ENCODE data around the gene TTC9B.

Gene TTC9B

DNA sequence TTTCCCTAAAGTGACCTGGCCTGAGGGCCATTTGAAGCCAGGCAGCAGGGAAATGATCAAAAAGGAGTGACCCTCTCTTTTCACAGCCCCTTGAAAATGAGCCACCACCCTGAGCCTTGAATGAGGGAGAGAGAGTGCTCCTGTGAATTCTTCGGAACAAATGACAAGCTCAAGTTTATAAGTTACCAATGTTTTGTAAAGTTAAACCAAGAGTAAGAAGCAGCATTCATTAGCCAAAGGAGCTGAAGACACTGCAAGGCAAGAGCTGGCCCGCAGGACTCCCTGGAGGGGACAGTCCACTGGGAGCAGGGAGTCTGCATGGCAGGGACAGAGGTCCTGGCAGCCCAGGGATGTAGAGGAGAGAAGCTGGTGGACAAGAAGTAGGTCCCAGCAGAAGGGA is 25.0 kb upstream of the TTC9B start:
- no peak for TF ChIP-seq POLR2AphosphoS5 (IDR thresholded peaks at IDR 0.05; ENCODE audit: low read depth, low read length)
- TF ChIP-seq FOXP2 (optimal IDR thresholded peaks at IDR 0.05; ENCODE audit: borderline replicate concordance, extremely low read depth, extremely low read length, insufficient read depth), result no peak
- TF ChIP-seq TAF1 (IDR thresholded peaks at IDR 0.05; ENCODE audit: borderline replicate concordance, insufficient read depth, low read length), result no peak
- TF ChIP-seq SIN3A (IDR thresholded peaks at IDR 0.05; ENCODE audit: borderline replicate concordance, insufficient read depth, low read length), result no peak
- TF ChIP-seq REST (IDR thresholded peaks at IDR 0.05; ENCODE audit: insufficient read depth in 1 of 2, low read depth in 2 of 2, low read length in 2 of 2), result no peak

GRCh38 chr19:40242480-40242879 is 24.3 kb upstream of the TTC9B start:
- no peak for TF ChIP-seq FOXP2 (optimal IDR thresholded peaks at IDR 0.05; ENCODE audit: borderline replicate concordance, extremely low read depth, extremely low read length, insufficient read depth)
- TF ChIP-seq TAF1 (IDR thresholded peaks at IDR 0.05; ENCODE audit: borderline replicate concordance, insufficient read depth, low read length), result no peak
- no peak for TF ChIP-seq POLR2AphosphoS5 (IDR thresholded peaks at IDR 0.05; ENCODE audit: low read depth, low read length)
- TF ChIP-seq SIN3A (IDR thresholded peaks at IDR 0.05; ENCODE audit: borderline replicate concordance, insufficient read depth, low read length), result no peak
- no peak for TF ChIP-seq REST (IDR thresholded peaks at IDR 0.05; ENCODE audit: insufficient read depth in 1 of 2, low read depth in 2 of 2, low read length in 2 of 2)

DNA sequence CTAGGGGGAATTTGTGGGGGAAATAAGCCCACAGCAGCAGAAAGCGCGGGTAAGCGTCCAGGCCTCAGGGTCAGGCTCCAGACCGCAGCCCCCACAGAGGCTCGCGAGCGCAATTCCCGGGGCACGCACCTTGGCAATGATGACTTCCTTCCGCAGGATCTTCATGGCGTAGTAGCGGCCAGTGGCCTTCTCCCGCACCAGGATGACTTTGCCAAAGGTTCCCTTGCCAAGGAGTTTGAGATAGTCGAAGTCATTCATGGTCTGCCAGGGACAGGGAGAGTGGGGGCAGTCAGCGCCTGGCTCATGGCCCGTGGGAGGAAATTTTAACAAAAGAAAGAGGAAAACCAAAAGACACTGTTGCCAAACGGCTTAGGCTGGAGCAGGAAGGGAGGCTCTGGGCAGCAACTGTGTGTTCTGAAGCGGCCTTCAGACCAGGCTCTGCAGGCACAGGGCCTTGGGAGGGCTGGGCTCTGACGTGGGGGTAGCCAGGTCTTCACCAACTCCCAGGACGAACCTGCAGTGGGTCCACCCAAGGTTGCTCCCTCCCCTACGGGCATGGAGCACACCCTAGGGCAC is 23.7 kb upstream of the TTC9B start:
- TF ChIP-seq POLR2AphosphoS5 (IDR thresholded peaks at IDR 0.05; ENCODE audit: low read depth, low read length) (no peak), FOXP2 (optimal IDR thresholded peaks at IDR 0.05; ENCODE audit: borderline replicate concordance, extremely low read depth, extremely low read length, insufficient read depth) (no peak), SIN3A (IDR thresholded peaks at IDR 0.05; ENCODE audit: borderline replicate concordance, insufficient read depth, low read length) (no peak)

GRCh38 chr19:40241125-40241808 is 23.1 kb upstream of the TTC9B start:
- TF ChIP-seq SIN3A (IDR thresholded peaks at IDR 0.05; ENCODE audit: borderline replicate concordance, insufficient read depth, low read length) (no peak), POLR2AphosphoS5 (IDR thresholded peaks at IDR 0.05; ENCODE audit: low read depth, low read length) (no peak), REST (IDR thresholded peaks at IDR 0.05; ENCODE audit: insufficient read depth in 1 of 2, low read depth in 2 of 2, low read length in 2 of 2) (no peak), TAF1 (IDR thresholded peaks at IDR 0.05; ENCODE audit: borderline replicate concordance, insufficient read depth, low read length) (no peak), FOXP2 (optimal IDR thresholded peaks at IDR 0.05; ENCODE audit: borderline replicate concordance, extremely low read depth, extremely low read length, insufficient read depth) (no peak)

DNA sequence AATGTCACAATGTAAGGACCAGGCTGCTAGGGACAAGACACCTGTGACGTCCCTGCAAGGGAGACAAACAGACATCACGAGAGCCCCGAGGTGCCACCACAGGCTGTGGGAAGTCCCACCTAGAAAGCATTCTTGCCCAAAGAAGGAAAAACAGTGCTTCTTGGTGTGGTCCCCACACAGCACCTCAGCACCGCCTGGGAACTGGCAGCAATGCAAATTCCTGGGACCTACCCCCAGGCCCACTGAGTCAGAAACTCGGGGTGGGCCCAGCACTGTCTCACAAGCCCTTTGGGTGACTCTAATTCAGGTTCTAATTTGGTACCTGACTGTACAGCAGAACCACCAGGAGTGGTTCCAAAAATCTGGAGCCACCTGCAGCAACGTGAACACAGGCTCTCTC is 22.1 kb upstream of the TTC9B start:
- TF ChIP-seq POLR2AphosphoS5 (IDR thresholded peaks at IDR 0.05; ENCODE audit: low read depth, low read length), result no peak
- TF ChIP-seq REST (IDR thresholded peaks at IDR 0.05; ENCODE audit: insufficient read depth in 1 of 2, low read depth in 2 of 2, low read length in 2 of 2), result no peak
- TF ChIP-seq TAF1 (IDR thresholded peaks at IDR 0.05; ENCODE audit: borderline replicate concordance, insufficient read depth, low read length), result no peak
- no peak for TF ChIP-seq FOXP2 (optimal IDR thresholded peaks at IDR 0.05; ENCODE audit: borderline replicate concordance, extremely low read depth, extremely low read length, insufficient read depth)
- TF ChIP-seq SIN3A (IDR thresholded peaks at IDR 0.05; ENCODE audit: borderline replicate concordance, insufficient read depth, low read length), result no peak
